Chondrocyte (in vitro differentiated cells): Measurements from ENCODE around the gene TPTE2. TPM values are rescaled to one million over a fixed set of nuclear protein-coding genes. Genes with fewer than 3 reads are reported as not detected.
"Not testable (repeated sequence)": the region's sequence is repeated elsewhere in the genome, so short reads cannot be mapped to it uniquely, and the experiment has no call there.

Source experiments
- DNase-seq: peaks from one replicate; pipeline ENCODE4 v3.0.0; 2021; ENCODE audit warnings: mixed read lengths, low spot score
- H3K27ac Mint-ChIP-seq: one replicate; pipeline ENCODE4 v1.8.0; 2021; ENCODE audit warnings: mild to moderate bottlenecking, moderate library complexity, mixed read lengths; ENCODE audit not compliant: unreplicated experiment
- H3K27me3 Mint-ChIP-seq: 2 replicates; pipeline ENCODE4 v1.8.0; 2021; ENCODE audit warnings: low read depth, mixed read lengths
- H3K36me3 Mint-ChIP-seq: 2 replicates; pipeline ENCODE4 v1.8.0; 2021; ENCODE audit warnings: low read depth, mixed read lengths
- H3K4me1 Mint-ChIP-seq: 2 replicates; pipeline ENCODE4 v1.8.0; 2021; ENCODE audit warnings: low read depth, mild to moderate bottlenecking, mixed read lengths
- H3K4me3 Mint-ChIP-seq: one replicate; pipeline ENCODE4 v1.8.0; 2021; ENCODE audit warnings: mild to moderate bottlenecking, moderate library complexity, mixed read lengths; ENCODE audit not compliant: unreplicated experiment
- H3K9me3 Mint-ChIP-seq: 2 replicates; pipeline ENCODE4 v1.8.0; 2021; ENCODE audit warnings: low read depth, mixed read lengths
- total RNA-seq: library from RNA; stranded (reverse); gene quantifications from 3 replicates; pipeline ENCODE4 v1.2.1, GENCODE V29; 2021
- TF ChIP-seq, protein P1 (sequence below): fragments of 200-600 bp; sonication (generic); IDR thresholded peaks from 2 replicates; pipeline ENCODE4 v1.5.0; 2021; ENCODE audit warnings: antibody characterized with exemption, mild to moderate bottlenecking, moderate library complexity

TPTE2 gene
- total RNA-seq, 1 donor from 2014 or later: not detected

DNA sequence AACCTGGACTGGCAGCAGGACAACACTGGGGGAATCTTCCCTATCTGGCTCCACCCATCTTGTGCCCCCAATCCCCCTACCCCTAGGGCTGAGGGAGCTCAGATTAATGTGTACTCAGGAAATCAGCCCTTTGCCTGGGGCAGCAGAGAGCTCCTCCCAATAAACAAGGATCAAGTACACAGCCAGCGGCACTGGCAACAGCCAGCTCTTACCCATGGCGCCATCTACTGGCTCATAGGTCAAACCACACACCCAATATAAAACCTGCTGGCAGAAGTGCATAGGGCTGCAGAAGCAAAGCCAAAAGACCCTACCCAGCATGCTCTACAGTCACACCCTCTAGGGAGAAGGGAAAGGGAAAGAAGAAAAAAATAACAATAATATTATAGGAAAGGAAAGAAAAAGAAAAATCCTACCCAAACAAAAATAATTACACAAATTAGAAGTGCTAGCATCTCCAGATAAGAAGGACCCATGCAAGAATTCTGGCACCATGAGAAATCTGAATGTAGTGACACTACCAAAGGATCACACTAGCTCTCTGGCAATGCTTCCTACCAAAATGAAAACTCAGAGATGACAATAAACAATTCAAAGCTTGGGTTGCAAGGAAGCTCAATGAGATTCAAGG lies 122.2 kb downstream of the TPTE2 start:
- peaks cover 21% of the 10 kb centered on the region for H3K9me3 Mint-ChIP-seq
- H3K4me3 Mint-ChIP-seq, DNase-seq, H3K4me1 Mint-ChIP-seq, H3K27me3 Mint-ChIP-seq, H3K27ac Mint-ChIP-seq, H3K36me3 Mint-ChIP-seq: not testable (repeated sequence)
- TF ChIP-seq, protein P1, sequence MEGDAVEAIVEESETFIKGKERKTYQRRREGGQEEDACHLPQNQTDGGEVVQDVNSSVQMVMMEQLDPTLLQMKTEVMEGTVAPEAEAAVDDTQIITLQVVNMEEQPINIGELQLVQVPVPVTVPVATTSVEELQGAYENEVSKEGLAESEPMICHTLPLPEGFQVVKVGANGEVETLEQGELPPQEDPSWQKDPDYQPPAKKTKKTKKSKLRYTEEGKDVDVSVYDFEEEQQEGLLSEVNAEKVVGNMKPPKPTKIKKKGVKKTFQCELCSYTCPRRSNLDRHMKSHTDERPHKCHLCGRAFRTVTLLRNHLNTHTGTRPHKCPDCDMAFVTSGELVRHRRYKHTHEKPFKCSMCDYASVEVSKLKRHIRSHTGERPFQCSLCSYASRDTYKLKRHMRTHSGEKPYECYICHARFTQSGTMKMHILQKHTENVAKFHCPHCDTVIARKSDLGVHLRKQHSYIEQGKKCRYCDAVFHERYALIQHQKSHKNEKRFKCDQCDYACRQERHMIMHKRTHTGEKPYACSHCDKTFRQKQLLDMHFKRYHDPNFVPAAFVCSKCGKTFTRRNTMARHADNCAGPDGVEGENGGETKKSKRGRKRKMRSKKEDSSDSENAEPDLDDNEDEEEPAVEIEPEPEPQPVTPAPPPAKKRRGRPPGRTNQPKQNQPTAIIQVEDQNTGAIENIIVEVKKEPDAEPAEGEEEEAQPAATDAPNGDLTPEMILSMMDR: peak; percentile 21

DNA sequence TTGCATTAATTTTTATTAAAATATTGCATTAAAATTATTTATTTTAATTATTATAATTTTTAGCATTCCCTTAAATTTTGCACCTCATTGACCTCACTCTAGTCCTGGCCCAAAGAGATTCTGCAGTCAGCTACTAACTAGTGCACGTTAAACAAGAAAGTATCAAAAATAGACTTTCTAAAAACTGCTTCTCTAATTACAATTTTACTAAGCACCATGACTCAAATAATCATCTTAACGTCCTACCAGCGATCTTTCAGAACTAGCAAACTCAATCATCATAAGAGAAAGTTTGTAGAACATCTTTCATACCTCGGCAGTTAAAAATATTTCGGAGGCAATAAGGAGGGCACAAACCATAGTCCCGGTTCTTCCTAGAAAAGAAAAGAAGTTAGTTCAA lies 123.6 kb downstream of the TPTE2 start:
- H3K4me1 Mint-ChIP-seq, H3K4me3 Mint-ChIP-seq, H3K36me3 Mint-ChIP-seq, H3K27me3 Mint-ChIP-seq, H3K27ac Mint-ChIP-seq, DNase-seq: not testable (repeated sequence)
- peaks cover 23% of the 10 kb centered on the region for H3K9me3 Mint-ChIP-seq

DNA sequence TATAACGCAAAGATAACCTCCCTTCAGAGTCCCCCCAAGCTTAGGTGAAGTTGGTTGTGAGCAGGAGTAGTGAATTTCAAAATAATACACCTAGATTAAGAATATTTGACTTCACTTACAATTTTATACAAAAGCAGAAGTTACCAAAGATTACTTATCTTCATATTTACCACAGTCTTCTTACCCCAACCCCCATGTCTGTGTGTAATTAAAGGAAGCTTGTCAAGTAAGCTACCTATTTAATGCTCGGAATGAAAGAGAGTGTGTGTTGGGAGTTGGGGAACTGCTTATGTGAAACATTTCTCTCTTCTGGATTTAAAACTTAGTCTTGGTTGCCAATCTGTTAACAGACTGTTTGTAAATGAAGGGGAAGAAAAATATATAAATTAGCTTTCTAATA lies 139.1 kb downstream of the TPTE2 start:
- H3K4me3 Mint-ChIP-seq: not testable (repeated sequence)
- H3K9me3 Mint-ChIP-seq: peaks cover 38% of the 10 kb centered on the region

DNA sequence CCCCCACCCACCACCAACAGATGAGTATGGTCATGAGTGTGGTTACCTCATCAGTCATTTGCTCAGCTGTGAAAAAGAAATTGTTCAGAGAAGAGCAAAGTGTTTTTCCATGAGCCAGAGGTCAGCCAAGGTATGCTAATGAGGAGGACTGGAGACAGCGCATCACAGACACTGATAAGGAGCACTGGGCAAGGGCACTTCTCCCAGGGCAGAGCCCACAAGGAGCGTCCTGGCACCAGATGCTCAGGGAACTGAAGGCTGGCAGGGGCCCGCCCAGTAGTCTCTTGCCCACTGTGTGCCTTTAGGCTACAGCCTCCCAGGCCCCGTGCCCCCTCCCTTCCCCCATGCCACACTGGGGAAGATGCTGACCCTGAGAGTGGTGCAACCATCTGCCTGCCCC lies 148.8 kb downstream of the TPTE2 start:
- not testable (repeated sequence) for H3K4me1 Mint-ChIP-seq, H3K4me3 Mint-ChIP-seq, H3K36me3 Mint-ChIP-seq, DNase-seq, H3K27ac Mint-ChIP-seq, H3K27me3 Mint-ChIP-seq
- peaks cover 55% of the 10 kb centered on the region for H3K9me3 Mint-ChIP-seq

More for the DNA sequence above, 139.1 kb downstream of the TPTE2 start:
- not testable (repeated sequence) for H3K36me3 Mint-ChIP-seq, H3K27ac Mint-ChIP-seq, DNase-seq, H3K27me3 Mint-ChIP-seq, H3K4me1 Mint-ChIP-seq

DNA sequence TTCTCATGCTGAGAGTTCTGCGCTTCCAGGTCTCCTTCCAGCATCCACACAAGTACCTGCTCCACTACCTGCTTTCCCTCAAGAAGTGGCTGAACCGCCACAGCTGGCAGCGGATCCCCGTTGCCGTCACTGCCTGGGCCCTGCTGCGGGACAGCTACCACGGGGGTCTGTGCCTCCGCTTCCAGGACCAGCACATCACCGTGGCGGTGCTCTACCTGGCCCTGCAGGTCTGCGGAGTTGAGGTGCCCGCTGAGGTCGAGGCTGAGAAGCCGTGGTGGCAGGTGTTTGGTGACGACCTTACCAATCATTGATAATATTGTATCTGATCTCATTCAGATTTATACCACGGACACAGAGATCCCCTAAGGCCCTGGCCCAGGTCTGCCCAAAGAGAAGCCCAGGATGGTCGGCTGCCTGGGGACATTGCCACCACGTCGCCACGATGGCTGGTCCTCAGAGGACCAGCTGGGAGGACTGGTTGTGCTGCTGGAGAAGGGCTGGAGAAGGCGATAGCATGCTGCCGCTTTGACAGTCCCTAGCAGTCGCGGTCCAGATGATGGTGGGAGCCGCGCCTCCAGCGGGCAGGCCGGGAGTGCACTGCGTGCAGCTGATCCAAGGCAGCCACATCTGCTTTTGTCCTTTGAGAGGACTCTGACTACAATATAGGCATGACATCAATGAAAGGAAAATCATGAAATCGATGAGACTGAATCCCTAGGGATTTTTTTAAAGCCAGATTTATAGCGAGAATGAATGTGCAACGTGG lies 178.4 kb downstream of the TPTE2 start:
- not testable (repeated sequence) for H3K4me1 Mint-ChIP-seq, H3K27ac Mint-ChIP-seq, H3K36me3 Mint-ChIP-seq, DNase-seq, H3K4me3 Mint-ChIP-seq, H3K27me3 Mint-ChIP-seq
- H3K9me3 Mint-ChIP-seq: peaks cover 43% of the 10 kb centered on the region

DNA sequence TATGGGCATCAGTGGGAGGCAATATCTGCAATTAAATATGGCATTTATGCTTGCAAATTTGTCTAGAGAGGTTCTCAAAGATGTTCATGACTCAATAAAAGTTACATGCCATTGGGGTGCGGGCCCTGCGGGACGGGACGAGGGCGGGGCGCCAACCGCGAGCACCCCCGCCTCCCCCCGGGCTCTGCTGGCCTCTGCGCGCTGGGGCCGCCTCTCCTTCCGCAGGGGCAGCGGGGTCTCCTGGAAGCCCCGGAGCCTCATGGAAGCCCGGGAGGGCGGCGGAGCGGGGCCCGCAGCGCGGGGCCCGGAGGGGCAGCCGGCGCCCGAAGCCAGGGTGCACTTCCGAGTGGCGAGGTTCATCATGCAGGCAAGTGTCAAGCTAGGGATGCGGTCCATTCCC lies 179.2 kb downstream of the TPTE2 start:
- Mint-ChIP-seq H3K27ac (no peak overlapping the region), H3K4me3 (no peak overlapping the region), H3K4me1 (no peaks in the 10 kb centered on the region), H3K36me3 (no peaks in the 10 kb centered on the region), H3K27me3 (no peaks in the 10 kb centered on the region), H3K9me3 (peaks cover 42% of the 10 kb centered on the region)
- TF ChIP-seq, protein P1: no peak
- no peak for DNase-seq

Other genes starting within 250 kb of the TPTE2 start
- gene MPHOSPH8, start 72.1 kb upstream of the TPTE2 start, total RNA-seq: 24.1 to 29.4 TPM (median 24.7 TPM) in 3 replicates
- gene PSPC1, start 221.4 kb upstream of the TPTE2 start, total RNA-seq: 32.6 to 45.7 TPM (median 35.1 TPM) in 3 replicates